NCI-H1930 (cell line): ENCODE data around the gene METTL2B.
A peak's percentile ranks its signal among the peaks of the same experiment; 100 is the strongest.
"Not testable (repeated sequence)": the region's sequence is repeated elsewhere in the genome, so short reads cannot be mapped to it uniquely, and the experiment has no call there.

Source experiments
- DNase-seq, 2 experiments: peaks; one replicate each; lab custom pipeline; 2025; lab: John Stamatoyannopoulos, UW

METTL2B gene

DNA sequence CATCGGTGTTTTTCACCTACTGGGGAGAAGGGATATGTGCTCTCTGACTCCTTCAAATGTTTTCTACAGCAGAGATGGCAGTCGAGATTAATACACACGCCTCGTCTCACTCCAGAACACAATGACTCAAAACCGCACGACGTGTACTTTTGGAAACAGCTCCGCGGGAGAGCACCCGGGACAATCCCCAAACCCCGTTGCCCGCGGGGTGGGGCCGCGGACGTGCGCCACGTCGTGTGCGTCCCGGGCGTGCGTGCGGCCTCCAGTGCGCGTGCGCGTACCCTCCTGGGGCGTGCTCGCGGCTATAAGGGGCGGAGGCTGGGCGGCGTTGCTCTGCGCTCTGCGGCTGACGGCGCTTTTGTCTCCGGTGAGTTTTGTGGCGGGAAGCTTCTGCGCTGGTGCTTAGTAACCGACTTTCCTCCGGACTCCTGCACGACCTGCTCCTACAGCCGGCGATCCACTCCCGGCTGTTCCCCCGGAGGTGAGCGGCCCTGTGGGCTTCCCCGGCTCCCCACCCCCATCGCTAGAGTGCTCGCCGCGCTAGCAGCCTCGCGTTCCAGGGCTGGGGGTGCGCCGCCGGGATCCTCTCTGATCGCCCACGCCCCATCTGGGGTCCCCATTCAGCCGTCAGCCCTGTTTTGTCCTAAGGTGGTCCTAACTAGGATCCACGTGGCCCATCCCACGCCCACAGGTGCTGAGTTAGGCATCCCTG lies 20.8 kb upstream of the METTL2B start, which contains the start of gene HILPDA:
Gene HILPDA, plus strand, starts transcription at position 336 of the 712 bp plus-strand sequence. CDS start 1,391 bp downstream, outside the sequence.
- DNase-seq: peak; percentile 92 to 95

DNA sequence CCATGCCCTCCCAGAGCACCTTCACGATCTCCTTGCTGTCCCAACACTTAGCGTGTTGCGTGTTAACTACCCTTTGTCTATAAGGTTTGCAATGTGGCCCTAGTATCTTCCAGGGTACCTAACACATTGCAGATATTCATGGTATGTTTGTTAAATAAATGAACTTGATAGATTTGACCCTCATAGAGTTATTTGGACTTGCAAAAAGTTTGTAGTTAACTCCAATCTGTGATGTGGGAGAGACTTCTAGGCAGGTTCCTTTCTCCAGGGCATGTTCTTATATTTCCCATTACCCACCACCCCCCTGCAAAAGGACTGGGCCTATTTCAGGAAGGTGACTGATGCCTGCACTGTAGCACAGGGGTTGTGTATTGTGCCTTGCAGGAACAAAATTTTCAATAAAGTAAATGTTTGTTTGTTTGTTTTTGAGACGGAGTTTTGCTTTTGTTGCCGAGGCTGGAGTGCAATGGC lies 20.3 kb upstream of the METTL2B start:
- DNase-seq: no peak

- DNase-seq: not testable (repeated sequence)
Observed at GRCh38 chr7:128457385-128457784, 19.2 kb upstream of the METTL2B start.

DNA sequence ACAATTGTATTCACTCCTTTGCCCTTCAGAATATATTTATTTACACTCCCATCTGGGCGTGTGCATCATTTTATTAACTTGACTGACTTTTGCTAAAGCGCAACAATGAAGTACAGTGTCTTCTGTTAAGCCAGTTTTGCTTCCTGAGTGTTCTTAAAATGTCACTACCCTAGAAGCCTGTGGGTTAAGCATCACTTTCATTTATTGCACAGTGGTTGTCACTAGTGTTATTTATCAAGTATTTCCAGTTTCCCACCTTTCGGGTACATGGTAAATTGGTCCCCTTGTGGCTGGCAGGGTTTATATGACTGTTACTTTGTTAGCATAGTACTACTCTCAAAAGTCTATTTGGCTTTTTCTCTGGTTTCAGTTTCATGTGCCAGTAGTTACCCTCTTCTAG lies 17.6 kb upstream of the METTL2B start:
- no peak for DNase-seq

- DNase-seq: peak; percentile 27 to 35
Observed at GRCh38 chr7:128459394-128459878, 17.1 kb upstream of the METTL2B start.

- no peak for DNase-seq
Observed at GRCh38 chr7:128462460-128462859, 14.1 kb upstream of the METTL2B start.

DNA sequence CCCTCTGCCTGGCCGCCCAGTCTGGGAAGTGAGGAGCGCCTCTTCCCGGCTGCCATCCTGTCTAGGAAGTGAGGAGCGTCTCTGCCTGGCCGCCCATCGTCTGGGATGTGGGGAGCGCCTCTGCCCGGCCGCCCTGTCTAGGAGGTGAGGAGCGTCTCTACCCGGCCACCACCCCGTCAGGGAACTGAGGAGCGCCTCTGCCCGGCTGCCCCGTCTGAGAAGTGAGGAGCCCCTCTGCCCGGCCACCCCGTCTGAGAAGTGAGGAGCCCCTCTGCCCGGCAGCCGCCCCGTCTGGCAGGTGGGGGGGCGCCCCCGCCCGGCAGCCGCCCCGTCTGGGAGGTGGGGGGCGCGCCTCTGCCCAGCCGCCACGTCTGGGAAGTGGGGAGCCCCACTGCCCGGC lies 13.2 kb upstream of the METTL2B start:
- DNase-seq: not testable (repeated sequence)

- not testable (repeated sequence) for DNase-seq
Observed at GRCh38 chr7:128463933-128464332, 12.6 kb upstream of the METTL2B start.

GRCh38 chr7:128466871-128467270 lies 9.7 kb upstream of the METTL2B start:
- DNase-seq: not testable (repeated sequence)

GRCh38 chr7:128477336-128477690 lies 765 bp downstream of the METTL2B start:
- not testable (repeated sequence) for DNase-seq

GRCh38 chr7:128479082-128479481 lies 2.5 kb downstream of the METTL2B start:
- DNase-seq: not testable (repeated sequence)

GRCh38 chr7:128488134-128488533 lies 11.6 kb downstream of the METTL2B start:
- DNase-seq: not testable (repeated sequence)

DNA sequence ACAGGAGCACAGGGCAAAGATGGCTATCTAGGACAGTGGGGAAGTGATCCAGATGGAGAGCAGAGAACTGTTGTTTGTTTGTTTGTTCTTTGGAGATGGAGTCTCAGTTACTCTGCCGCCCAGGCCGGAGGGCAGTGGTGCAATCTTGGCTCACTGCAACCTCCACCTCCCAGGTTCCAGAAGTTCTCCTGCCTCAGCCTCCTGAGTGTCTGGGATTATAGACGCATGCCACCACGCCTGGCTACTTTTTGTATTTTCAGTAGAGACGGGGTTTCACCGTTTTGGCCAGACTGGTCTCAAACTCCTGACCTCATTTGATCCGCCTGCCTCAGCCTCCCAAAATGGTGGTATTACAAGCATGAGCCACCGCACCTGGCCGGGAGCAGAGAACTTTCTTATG lies 20.9 kb downstream of the METTL2B start:
- DNase-seq: no peak

GRCh38 chr7:128505416-128505815 lies 28.9 kb downstream of the METTL2B start:
- not testable (repeated sequence) for DNase-seq

GRCh38 chr7:128506819-128507218 lies 30.3 kb downstream of the METTL2B start:
- not testable (repeated sequence) for DNase-seq

DNA sequence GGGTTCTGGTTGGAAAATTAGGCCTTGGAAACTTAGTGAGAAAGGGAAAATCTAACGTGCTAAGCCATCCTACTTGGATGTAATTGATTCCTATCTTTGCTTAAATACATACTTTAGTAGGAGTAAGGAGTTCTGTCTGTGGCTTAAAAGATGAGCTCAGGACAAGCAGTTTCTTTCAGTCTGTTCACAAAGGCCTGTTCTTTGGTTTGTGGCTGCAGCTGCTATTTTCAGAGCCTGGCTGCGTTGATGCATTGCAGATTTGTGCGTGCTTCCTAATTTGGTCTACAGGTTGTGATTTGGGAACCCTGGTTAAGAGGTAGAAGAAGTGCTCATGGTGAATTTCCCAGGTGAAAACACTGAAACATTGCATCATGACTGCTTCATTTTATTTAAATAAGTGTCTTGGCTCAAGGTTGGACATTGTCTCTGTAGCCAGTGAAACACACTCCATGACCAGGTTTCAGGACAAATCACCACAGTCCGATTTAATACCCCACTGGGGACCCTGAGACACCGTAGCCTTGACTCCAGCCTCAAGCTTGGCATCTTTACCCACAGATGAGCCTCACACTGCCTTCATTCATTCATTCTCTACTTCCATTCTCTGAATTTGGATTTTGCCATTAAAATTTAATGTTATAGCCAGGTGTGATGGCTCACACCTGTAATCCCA lies 30.9 kb downstream of the METTL2B start:
- not testable (repeated sequence) for DNase-seq

- not testable (repeated sequence) for DNase-seq
Observed at GRCh38 chr7:128511692-128512091, 35.1 kb downstream of the METTL2B start.

DNA sequence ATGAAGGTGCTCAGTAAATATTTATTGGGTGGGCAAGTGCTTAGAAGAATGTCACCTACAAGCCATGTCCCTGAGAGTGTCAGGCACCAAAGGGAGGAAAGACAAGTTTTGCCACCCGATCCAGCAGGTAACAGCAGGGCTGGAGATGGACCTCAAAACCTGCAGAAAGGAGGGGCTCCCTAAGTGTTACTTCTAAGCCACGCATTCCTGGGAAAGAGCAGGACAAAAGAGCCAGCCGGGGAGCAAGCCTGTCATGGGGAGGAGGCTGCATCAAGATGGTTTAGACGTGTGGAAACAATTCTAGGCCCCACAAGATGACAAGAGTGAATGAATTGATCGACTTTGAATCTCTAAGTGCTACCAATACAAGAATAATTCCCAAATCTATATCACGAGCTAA lies 38.7 kb downstream of the METTL2B start:
- DNase-seq: not testable (repeated sequence)

DNA sequence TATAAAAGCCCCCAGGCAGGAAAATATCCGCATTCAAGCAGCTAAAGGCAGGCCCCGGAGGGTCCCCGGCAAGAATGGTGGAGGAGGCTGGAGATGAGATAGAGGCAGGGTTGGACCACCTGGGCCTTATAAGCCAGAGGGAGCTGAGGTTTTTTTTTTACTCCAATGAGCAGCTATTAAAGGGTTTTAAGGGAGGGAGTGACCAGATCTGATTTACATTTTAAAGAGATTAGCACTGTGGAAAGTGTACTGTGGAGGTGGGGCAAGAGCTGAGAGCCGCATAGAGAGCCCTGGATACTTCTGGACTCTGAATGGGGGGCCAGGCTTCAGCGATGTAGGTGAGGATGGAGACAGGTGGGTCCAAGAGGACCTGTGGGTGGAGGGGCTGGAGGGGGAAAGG lies 40.5 kb downstream of the METTL2B start:
- DNase-seq: not testable (repeated sequence)

- DNase-seq: peak in 1 of 2 experiments; percentile 10
Observed at GRCh38 chr7:128523226-128523931, 46.8 kb downstream of the METTL2B start.

DNA sequence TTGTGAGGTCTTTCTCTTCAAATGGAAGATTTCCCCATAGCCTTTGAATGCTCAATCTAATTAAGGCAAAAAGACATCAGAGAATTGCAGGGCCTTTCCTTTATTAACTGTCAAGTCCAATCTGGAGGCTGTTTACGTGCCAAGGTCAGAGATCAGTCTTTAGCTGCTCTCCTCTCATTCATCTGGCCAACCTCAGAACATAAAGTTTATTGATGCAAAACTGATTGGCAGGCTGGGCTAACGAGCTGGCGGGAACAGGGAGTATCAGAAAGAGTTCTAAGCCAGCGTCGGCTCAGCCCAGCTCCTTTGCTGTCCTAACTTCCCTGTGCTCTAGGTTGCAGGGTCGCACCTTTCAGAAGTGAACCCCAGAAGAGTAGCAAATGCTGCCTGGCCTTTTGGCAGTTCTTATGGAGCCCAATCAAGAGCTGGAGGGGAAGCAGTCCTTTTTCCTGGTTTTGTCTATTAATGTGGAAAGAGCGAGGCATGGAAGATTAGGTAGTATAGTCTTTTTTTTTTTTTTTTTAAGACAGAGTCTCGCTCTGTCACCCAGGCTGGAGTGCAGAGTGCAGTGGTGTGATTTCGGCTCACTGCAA lies 47.5 kb downstream of the METTL2B start:
- DNase-seq: not testable (repeated sequence)

GRCh38 chr7:128525584-128525983 lies 49.0 kb downstream of the METTL2B start:
- DNase-seq: not testable (repeated sequence)
